ENCODE results near the gene C16orf46.

DNA sequence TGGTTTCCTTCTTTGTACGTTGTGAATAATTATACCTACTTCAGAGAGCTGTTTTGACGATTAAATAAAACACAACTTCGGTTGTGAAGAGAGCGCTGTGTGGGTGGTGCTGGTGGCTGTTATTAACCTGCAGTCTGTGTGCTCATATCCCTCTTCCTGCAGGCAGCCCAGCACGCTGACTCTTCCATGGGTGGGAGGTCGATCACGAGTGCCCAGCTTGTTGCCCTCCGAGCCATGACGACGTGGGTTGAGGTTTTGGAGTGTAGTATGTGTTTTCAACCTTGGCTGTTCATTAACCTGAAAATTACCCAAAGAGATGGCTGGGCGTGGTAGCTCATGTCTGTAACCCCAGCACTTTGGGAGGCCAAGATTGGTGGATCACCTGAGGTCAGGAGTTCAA lies 30.5 kb upstream of the C16orf46 start:
- TF ChIP-seq, protein P1, sequence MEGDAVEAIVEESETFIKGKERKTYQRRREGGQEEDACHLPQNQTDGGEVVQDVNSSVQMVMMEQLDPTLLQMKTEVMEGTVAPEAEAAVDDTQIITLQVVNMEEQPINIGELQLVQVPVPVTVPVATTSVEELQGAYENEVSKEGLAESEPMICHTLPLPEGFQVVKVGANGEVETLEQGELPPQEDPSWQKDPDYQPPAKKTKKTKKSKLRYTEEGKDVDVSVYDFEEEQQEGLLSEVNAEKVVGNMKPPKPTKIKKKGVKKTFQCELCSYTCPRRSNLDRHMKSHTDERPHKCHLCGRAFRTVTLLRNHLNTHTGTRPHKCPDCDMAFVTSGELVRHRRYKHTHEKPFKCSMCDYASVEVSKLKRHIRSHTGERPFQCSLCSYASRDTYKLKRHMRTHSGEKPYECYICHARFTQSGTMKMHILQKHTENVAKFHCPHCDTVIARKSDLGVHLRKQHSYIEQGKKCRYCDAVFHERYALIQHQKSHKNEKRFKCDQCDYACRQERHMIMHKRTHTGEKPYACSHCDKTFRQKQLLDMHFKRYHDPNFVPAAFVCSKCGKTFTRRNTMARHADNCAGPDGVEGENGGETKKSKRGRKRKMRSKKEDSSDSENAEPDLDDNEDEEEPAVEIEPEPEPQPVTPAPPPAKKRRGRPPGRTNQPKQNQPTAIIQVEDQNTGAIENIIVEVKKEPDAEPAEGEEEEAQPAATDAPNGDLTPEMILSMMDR (IDR thresholded peaks at IDR 0.05; ENCODE audit: low read depth, low read length, missing input control): no peak
- TF ChIP-seq RAD21 (IDR thresholded peaks at IDR 0.05) (no peak), YY1 (IDR thresholded peaks at IDR 0.05) (no peak), EGR1 (IDR thresholded peaks at IDR 0.05; ENCODE audit: low read depth in 2 of 2) (no peak), GABPA (IDR thresholded peaks at IDR 0.05 in 1 of 2, conservative IDR thresholded peaks at IDR 0.05 in 1 of 2) (no peak), FOXA1 (IDR thresholded peaks at IDR 0.05) (no peak), NR2F2 (IDR thresholded peaks at IDR 0.05) (no peak), RXRA (IDR thresholded peaks at IDR 0.05) (no peak), TAF1 (conservative IDR thresholded peaks at IDR 0.05) (no peak), SP1 (IDR thresholded peaks at IDR 0.05) (no peak)
- TF ChIP-seq, protein P2, sequence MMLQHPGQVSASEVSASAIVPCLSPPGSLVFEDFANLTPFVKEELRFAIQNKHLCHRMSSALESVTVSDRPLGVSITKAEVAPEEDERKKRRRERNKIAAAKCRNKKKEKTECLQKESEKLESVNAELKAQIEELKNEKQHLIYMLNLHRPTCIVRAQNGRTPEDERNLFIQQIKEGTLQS (IDR thresholded peaks at IDR 0.05): no peak
- TF ChIP-seq, protein P3, sequence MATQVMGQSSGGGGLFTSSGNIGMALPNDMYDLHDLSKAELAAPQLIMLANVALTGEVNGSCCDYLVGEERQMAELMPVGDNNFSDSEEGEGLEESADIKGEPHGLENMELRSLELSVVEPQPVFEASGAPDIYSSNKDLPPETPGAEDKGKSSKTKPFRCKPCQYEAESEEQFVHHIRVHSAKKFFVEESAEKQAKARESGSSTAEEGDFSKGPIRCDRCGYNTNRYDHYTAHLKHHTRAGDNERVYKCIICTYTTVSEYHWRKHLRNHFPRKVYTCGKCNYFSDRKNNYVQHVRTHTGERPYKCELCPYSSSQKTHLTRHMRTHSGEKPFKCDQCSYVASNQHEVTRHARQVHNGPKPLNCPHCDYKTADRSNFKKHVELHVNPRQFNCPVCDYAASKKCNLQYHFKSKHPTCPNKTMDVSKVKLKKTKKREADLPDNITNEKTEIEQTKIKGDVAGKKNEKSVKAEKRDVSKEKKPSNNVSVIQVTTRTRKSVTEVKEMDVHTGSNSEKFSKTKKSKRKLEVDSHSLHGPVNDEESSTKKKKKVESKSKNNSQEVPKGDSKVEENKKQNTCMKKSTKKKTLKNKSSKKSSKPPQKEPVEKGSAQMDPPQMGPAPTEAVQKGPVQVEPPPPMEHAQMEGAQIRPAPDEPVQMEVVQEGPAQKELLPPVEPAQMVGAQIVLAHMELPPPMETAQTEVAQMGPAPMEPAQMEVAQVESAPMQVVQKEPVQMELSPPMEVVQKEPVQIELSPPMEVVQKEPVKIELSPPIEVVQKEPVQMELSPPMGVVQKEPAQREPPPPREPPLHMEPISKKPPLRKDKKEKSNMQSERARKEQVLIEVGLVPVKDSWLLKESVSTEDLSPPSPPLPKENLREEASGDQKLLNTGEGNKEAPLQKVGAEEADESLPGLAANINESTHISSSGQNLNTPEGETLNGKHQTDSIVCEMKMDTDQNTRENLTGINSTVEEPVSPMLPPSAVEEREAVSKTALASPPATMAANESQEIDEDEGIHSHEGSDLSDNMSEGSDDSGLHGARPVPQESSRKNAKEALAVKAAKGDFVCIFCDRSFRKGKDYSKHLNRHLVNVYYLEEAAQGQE (IDR thresholded peaks at IDR 0.05): no peak
- TF ChIP-seq, protein P4, sequence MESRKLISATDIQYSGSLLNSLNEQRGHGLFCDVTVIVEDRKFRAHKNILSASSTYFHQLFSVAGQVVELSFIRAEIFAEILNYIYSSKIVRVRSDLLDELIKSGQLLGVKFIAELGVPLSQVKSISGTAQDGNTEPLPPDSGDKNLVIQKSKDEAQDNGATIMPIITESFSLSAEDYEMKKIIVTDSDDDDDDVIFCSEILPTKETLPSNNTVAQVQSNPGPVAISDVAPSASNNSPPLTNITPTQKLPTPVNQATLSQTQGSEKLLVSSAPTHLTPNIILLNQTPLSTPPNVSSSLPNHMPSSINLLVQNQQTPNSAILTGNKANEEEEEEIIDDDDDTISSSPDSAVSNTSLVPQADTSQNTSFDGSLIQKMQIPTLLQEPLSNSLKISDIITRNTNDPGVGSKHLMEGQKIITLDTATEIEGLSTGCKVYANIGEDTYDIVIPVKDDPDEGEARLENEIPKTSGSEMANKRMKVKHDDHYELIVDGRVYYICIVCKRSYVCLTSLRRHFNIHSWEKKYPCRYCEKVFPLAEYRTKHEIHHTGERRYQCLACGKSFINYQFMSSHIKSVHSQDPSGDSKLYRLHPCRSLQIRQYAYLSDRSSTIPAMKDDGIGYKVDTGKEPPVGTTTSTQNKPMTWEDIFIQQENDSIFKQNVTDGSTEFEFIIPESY (IDR thresholded peaks at IDR 0.05): no peak

All from liver (tissue), 3 donors.